A549 (cell line): ENCODE data around the gene RPS4Y1. TPM values are rescaled to one million over a fixed set of nuclear protein-coding genes. Genes with fewer than 3 reads are reported as not detected.
A peak's percentile ranks its signal among the peaks of the same experiment; 100 is the strongest.
"Not testable (repeated sequence)": the region's sequence is repeated elsewhere in the genome, so short reads cannot be mapped to it uniquely, and the experiment has no call there.

ENCODE experiments used
- ATAC-seq, 2 experiments: fragments of 200-7000 bp in 1 of 2; fragments of >200 bp in 1 of 2; cut with Nextera tagmentation in 1 of 2; cut with Tn5 transposase in 1 of 2; 3 replicates each; pipeline versions ENCODE4 v1.8.0 to v1.9.1; 2018 to 2020; ENCODE audit warnings: mild to moderate bottlenecking in 1 of 2, moderate library complexity in 1 of 2
- CTCF ChIA-PET: fragments of 300-600 bp; sonication (Branson Sonifier 250); formaldehyde crosslinking; extraction: SDS; loops from one replicate; lab custom pipeline; 2021; ENCODE audit warnings: antibody characterized with exemption, inconsistent platforms; lab: Yijun Ruan, JAX
- POLR2A ChIA-PET: fragments of 350-600 bp; formaldehyde crosslinking; extraction: SDS; loops from one replicate; lab custom pipeline; 2021; ENCODE audit warnings: antibody characterized with exemption, inconsistent platforms; lab: Yijun Ruan, JAX
- DNase-seq, 2 experiments: peaks; one replicate each; pipeline versions ENCODE4 v3.0.0 to v3.0.0-alpha.2; 2011 to 2016; ENCODE audit warnings: low read depth in 1 of 2, low spot score in 1 of 2
- FAIRE-seq: peaks from 2 replicates; lab custom pipeline; 2011; peaks lifted over from hg19 to GRCh38; lab: Jason Lieb, UNC
- H3K27ac ChIP-seq, 2 experiments: fragments of >200 bp; sonication (Bioruptor Twin); formaldehyde crosslinking; 3 replicates each; pipeline ENCODE4 v1.5.1; 2016 to 2017
- H3K4me1 ChIP-seq: fragments of >200 bp; sonication (Bioruptor Twin); formaldehyde crosslinking; 3 replicates; pipeline ENCODE4 v1.6.1; 2016
- H3K4me2 ChIP-seq: fragments of >200 bp; sonication (Bioruptor Twin); formaldehyde crosslinking; 3 replicates; pipeline ENCODE4 v1.6.1; 2016
- H3K4me3 ChIP-seq: fragments of >200 bp; sonication (Bioruptor Twin); formaldehyde crosslinking; 3 replicates; pipeline ENCODE4 v1.5.1; 2016
- H3K9me3 ChIP-seq: fragments of >200 bp; sonication (Bioruptor Twin); formaldehyde crosslinking; 3 replicates; pipeline ENCODE4 v1.6.1; 2016
- CEBPB ChIP-seq, 2 experiments: fragments of >200 bp in 1 of 2; sonication (Bioruptor Twin) in 1 of 2; formaldehyde crosslinking in 1 of 2; IDR thresholded peaks; 2 replicates each; pipeline ENCODE4 v1.6.1; 2012 to 2016
- CHD4 ChIP-seq: fragments of 200-600 bp; sonication (generic); IDR thresholded peaks from 2 replicates; pipeline ENCODE4 v1.6.1; 2016; ENCODE audit warnings: antibody characterized with exemption, mild to moderate bottlenecking, borderline replicate concordance
- EP300 ChIP-seq, 2 experiments: fragments of >200 bp; sonication (Bioruptor Twin); formaldehyde crosslinking; IDR thresholded peaks; 2 replicates in 1 of 2; 3 replicates in 1 of 2; pipeline ENCODE4 v1.6.1; 2016 to 2017
- ESRRA ChIP-seq: fragments of 150-350 bp; IDR thresholded peaks from 2 replicates; pipeline ENCODE4 v1.6.1; 2014; ENCODE audit warnings: mild to moderate bottlenecking, low read length, borderline replicate concordance
- FOSL2 ChIP-seq, 2 experiments: fragments of 450-650 bp in 1 of 2; fragments of >200 bp in 1 of 2; sonication (Bioruptor Twin) in 1 of 2; formaldehyde crosslinking; IDR thresholded peaks; 2 replicates each; pipeline versions ENCODE4 v1.5.0 to v1.6.1; 2016 to 2020; ENCODE audit warnings: mild to moderate bottlenecking in 1 of 2, moderate library complexity in 1 of 2
- HOXA7 ChIP-seq: fragments of 250-450 bp; sonication (Bioruptor Pico); IDR thresholded peaks from 2 replicates; pipeline ENCODE4 v1.5.0; 2020; ENCODE audit warnings: mild to moderate bottlenecking, moderate library complexity
- HOXB13 ChIP-seq: fragments of 250-450 bp; sonication (Bioruptor Pico); IDR thresholded peaks from 2 replicates; pipeline ENCODE4 v1.5.0; 2020; ENCODE audit warnings: low read depth, mild to moderate bottlenecking, moderate library complexity
- JUN ChIP-seq, 2 experiments: fragments of >200 bp; sonication (Bioruptor Twin); formaldehyde crosslinking; IDR thresholded peaks; 2 replicates in 1 of 2; 3 replicates in 1 of 2; pipeline ENCODE4 v1.6.1; 2016 to 2017
- JUNB ChIP-seq: fragments of >200 bp; sonication (Bioruptor Twin); formaldehyde crosslinking; IDR thresholded peaks from 2 replicates; pipeline ENCODE4 v1.6.1; 2016
- KDM1A ChIP-seq: fragments of 200-600 bp; sonication (generic); IDR thresholded peaks from 2 replicates; pipeline ENCODE4 v1.6.1; 2016; ENCODE audit warnings: low read depth, mild to moderate bottlenecking
- KDM5A ChIP-seq: fragments of 200-600 bp; sonication (generic); IDR thresholded peaks from 2 replicates; pipeline ENCODE4 v1.6.1; 2016; ENCODE audit warnings: antibody characterized with exemption, mild to moderate bottlenecking
- MYC ChIP-seq: IDR thresholded peaks from 2 replicates; pipeline ENCODE4 v1.6.1; 2012; ENCODE audit warnings: mild to moderate bottlenecking, inconsistent platforms, low read length, improper control_type of control experiment, borderline replicate concordance
- NFE2L2 ChIP-seq: fragments of 150-350 bp; conservative IDR thresholded peaks from 2 replicates; pipeline ENCODE4 v1.6.1; 2014; ENCODE audit warnings: low read length
- NR3C1 ChIP-seq: fragments of >200 bp; sonication (Bioruptor Twin); formaldehyde crosslinking; IDR thresholded peaks from 3 replicates; pipeline ENCODE4 v1.6.1; 2017
- PHF8 ChIP-seq: fragments of 200-600 bp; sonication (generic); IDR thresholded peaks from 2 replicates; pipeline ENCODE4 v1.6.1; 2016; ENCODE audit warnings: low read depth, mild to moderate bottlenecking, antibody characterized with exemption, moderate library complexity, borderline replicate concordance
- POLR2A ChIP-seq: IDR thresholded peaks from 2 replicates; pipeline ENCODE4 v1.6.1; 2012; ENCODE audit warnings: mild to moderate bottlenecking, low read length
- POLR2AphosphoS2 ChIP-seq: conservative IDR thresholded peaks from 2 replicates; pipeline ENCODE4 v1.6.1; 2012; ENCODE audit warnings: low read length, improper control_type of control experiment, inconsistent platforms
- RNF2 ChIP-seq: fragments of 200-600 bp; sonication (generic); IDR thresholded peaks from 2 replicates; pipeline ENCODE4 v1.6.1; 2016; ENCODE audit warnings: low read depth, mild to moderate bottlenecking, antibody characterized with exemption, moderate library complexity, borderline replicate concordance
- ZC3H11A ChIP-seq: fragments of 450-650 bp; IDR thresholded peaks from 2 replicates; pipeline ENCODE4 v1.6.1; 2014; ENCODE audit warnings: antibody characterized with exemption, mild to moderate bottlenecking
- ZNF302 ChIP-seq: fragments of 250-450 bp; sonication (Bioruptor Pico); IDR thresholded peaks from 2 replicates; pipeline ENCODE4 v1.9.0; 2021; ENCODE audit warnings: inconsistent platforms, mild to moderate bottlenecking, moderate library complexity
- ZSCAN20 ChIP-seq: fragments of 250-450 bp; sonication (Bioruptor Pico); IDR thresholded peaks from 2 replicates; pipeline ENCODE4 v1.8.0; 2022; ENCODE audit warnings: mild to moderate bottlenecking, moderate library complexity
- WGBS: methylation state at CpG from one replicate; pipeline ENCODE4 v1.1.6; 2017; ENCODE audit errors: missing lambda C conversion rate; 5-methylcytosine and 5-hydroxymethylcytosine counted together
- polyA plus RNA-seq, 4 experiments: library from polyadenylated mRNA; depleted of rRNA in 3 of 4; stranded (reverse); fragments of >200 nt; fragmentation: RNase III in 1 of 4; extraction: RNeasy Plus Mini Kit Qiagen cat#74134 plus additional on column Dnase treatment in 1 of 4; gene quantifications; 2 replicates in 3 of 4; 3 replicates in 1 of 4; pipeline ENCODE4 v1.2.3, GENCODE V29; 2011 to 2017
- TF ChIP-seq, protein P1 (sequence below): fragments of 200-600 bp; sonication (generic); IDR thresholded peaks from 2 replicates; pipeline ENCODE4 v1.6.1; 2016; ENCODE audit warnings: antibody characterized with exemption, mild to moderate bottlenecking, moderate library complexity
- TF ChIP-seq, protein P2 (sequence below): fragments of >200 bp; sonication (Bioruptor Twin); formaldehyde crosslinking; IDR thresholded peaks from 2 replicates; pipeline ENCODE4 v1.6.1; 2016
- TF ChIP-seq, protein P3 (sequence below): fragments of 250-450 bp; sonication (Bioruptor Pico); IDR thresholded peaks from 2 replicates; pipeline ENCODE4 v1.5.0; 2020; ENCODE audit warnings: low read depth, mild to moderate bottlenecking, moderate library complexity
- TF ChIP-seq, protein P4 (sequence below): fragments of 150-350 bp; IDR thresholded peaks from 2 replicates; pipeline ENCODE4 v1.6.1; 2014; ENCODE audit warnings: low read depth, mild to moderate bottlenecking, low read length

RPS4Y1 gene
- polyA plus RNA-seq, 2 of the 4 experiments (the other 2 are of a cell fraction): 233 to 632 TPM

DNA sequence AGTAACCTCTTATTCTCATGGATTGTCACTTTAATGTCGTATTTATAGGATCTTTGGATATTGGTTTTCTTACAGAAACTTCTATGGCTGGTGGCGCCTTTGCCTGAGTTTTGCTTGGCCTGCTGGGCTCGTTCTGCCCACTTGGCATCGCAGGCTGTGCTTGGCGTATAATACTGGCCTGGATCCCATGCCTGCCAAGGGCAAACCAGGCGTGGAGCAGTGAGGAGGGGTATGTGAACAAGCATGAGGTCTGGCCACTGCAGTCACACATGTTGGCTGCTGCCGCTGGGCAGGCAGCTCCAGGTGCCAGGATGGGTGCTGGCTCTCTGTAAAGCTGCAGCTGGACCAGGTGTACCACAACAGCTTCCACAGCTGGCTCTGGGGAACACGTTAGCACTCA, 26.1 kb downstream of the RPS4Y1 start:
- H3K4me3 ChIP-seq: no peak overlapping the region
- FAIRE-seq (no peak), DNase-seq (no peak), ATAC-seq (no peak)
- CTCF ChIA-PET: no interaction called here
- H3K27ac ChIP-seq: no peak overlapping the region
- 98% methylated on average over 6 of the region's 8 CpGs for WGBS
- no peaks in the 10 kb centered on the region for H3K4me1 ChIP-seq
- POLR2A ChIA-PET: no interaction called here
- TF ChIP-seq FOSL2 (IDR thresholded peaks at IDR 0.05) (no peak), FOSL2 (CRISPR knock-in tag; IDR thresholded peaks at IDR 0.05) (no peak), JUNB (no peak), EP300 (IDR thresholded peaks at IDR 0.05) (no peak), POLR2A (no peak), HOXB13 (CRISPR knock-in tag) (no peak), JUN (IDR thresholded peaks at IDR 0.05) (no peak), CHD4 (no peak), MYC (no peak), ESRRA (no peak), ZNF302 (no peak), PHF8 (no peak)
- TF ChIP-seq, protein P1, sequence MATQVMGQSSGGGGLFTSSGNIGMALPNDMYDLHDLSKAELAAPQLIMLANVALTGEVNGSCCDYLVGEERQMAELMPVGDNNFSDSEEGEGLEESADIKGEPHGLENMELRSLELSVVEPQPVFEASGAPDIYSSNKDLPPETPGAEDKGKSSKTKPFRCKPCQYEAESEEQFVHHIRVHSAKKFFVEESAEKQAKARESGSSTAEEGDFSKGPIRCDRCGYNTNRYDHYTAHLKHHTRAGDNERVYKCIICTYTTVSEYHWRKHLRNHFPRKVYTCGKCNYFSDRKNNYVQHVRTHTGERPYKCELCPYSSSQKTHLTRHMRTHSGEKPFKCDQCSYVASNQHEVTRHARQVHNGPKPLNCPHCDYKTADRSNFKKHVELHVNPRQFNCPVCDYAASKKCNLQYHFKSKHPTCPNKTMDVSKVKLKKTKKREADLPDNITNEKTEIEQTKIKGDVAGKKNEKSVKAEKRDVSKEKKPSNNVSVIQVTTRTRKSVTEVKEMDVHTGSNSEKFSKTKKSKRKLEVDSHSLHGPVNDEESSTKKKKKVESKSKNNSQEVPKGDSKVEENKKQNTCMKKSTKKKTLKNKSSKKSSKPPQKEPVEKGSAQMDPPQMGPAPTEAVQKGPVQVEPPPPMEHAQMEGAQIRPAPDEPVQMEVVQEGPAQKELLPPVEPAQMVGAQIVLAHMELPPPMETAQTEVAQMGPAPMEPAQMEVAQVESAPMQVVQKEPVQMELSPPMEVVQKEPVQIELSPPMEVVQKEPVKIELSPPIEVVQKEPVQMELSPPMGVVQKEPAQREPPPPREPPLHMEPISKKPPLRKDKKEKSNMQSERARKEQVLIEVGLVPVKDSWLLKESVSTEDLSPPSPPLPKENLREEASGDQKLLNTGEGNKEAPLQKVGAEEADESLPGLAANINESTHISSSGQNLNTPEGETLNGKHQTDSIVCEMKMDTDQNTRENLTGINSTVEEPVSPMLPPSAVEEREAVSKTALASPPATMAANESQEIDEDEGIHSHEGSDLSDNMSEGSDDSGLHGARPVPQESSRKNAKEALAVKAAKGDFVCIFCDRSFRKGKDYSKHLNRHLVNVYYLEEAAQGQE: no peak
- H3K4me2 ChIP-seq: no peak overlapping the region
- no peaks in the 10 kb centered on the region for H3K9me3 ChIP-seq

DNA sequence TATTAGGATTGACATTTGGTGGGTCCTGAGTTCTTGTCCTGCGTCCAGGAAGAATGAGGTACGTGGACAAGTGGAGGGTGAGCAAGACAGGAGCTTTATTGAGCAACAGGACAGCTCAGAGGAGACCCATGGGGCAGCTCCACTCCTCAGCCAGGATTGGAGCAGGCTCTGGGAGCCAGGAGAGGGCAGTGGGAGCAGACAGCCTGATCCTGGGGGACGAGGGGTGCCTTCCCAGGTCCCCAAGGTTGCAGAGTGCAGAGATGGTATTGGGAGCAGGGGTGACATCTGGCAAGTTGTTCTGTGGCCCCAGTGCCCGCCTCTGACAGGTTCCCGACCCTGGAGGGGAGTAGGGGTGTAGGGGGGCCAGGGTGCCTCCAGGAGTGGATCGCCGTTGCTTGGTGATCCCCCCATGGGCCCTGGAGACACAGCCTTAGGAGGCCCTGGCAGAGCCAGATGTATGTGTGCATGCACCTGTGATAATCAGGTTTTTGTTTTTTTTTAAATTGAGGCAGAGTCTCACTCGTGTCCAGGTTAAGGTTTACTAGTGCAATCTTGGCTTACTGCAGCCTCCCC, 26.7 kb downstream of the RPS4Y1 start:
- Histone ChIP-seq H3K27ac (no peak overlapping the region), H3K4me2 (no peak overlapping the region), H3K9me3 (no peaks in the 10 kb centered on the region), H3K4me3 (no peak overlapping the region), H3K4me1 (no peaks in the 10 kb centered on the region)
- DNase-seq (no peak), ATAC-seq (peak in 1 of 2 experiments; percentile 27; a peak in 1 of 6 replicates), FAIRE-seq (no peak)
- POLR2A ChIA-PET: no interaction called here
- 87% methylated on average over 4 of the region's 8 CpGs for WGBS
- TF ChIP-seq, protein P2, sequence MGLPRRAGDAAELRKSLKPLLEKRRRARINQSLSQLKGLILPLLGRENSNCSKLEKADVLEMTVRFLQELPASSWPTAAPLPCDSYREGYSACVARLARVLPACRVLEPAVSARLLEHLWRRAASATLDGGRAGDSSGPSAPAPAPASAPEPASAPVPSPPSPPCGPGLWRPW: no peak
- TF ChIP-seq, protein P3, sequence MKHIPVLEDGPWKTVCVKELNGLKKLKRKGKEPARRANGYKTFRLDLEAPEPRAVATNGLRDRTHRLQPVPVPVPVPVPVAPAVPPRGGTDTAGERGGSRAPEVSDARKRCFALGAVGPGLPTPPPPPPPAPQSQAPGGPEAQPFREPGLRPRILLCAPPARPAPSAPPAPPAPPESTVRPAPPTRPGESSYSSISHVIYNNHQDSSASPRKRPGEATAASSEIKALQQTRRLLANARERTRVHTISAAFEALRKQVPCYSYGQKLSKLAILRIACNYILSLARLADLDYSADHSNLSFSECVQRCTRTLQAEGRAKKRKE (CRISPR knock-in tag): no peak
- no peak for TF ChIP-seq POLR2AphosphoS2
- TF ChIP-seq EP300 (IDR thresholded peaks at IDR 0.05): no peak
- no peak for TF ChIP-seq NFE2L2
- TF ChIP-seq KDM5A: no peak
- TF ChIP-seq ZC3H11A: no peak
- TF ChIP-seq RNF2: no peak
- no peak for TF ChIP-seq HOXA7
- no peak for TF ChIP-seq ZSCAN20
- TF ChIP-seq, protein P4, sequence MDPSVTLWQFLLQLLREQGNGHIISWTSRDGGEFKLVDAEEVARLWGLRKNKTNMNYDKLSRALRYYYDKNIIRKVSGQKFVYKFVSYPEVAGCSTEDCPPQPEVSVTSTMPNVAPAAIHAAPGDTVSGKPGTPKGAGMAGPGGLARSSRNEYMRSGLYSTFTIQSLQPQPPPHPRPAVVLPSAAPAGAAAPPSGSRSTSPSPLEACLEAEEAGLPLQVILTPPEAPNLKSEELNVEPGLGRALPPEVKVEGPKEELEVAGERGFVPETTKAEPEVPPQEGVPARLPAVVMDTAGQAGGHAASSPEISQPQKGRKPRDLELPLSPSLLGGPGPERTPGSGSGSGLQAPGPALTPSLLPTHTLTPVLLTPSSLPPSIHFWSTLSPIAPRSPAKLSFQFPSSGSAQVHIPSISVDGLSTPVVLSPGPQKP: no peak
- TF ChIP-seq CHD4: no peak
- TF ChIP-seq KDM1A: no peak
- no peak for TF ChIP-seq NR3C1
- no peak for TF ChIP-seq CEBPB (IDR thresholded peaks at IDR 0.05)
- CTCF ChIA-PET: no interaction called here

DNA sequence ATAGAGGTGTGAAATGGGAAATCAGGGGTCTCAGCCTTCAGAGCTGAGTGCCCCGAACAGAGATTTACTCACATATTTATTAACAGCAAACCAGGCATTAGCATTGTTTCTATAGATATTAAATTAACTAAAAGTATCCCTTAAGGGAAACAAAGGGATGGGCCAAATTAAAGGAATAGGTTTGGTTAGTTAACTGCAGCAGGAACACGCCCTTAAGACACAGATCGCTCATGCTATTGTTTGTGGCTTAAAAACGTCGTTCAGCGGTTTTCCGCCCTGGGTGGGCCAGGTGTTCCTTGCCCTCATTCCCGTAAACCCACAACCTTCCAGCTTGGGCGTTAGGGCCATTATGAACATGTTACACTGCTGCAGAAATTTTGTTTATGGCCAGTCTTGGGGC, 30.8 kb downstream of the RPS4Y1 start:
- H3K4me2 ChIP-seq, H3K4me3 ChIP-seq, DNase-seq, ATAC-seq, H3K27ac ChIP-seq, FAIRE-seq, H3K4me1 ChIP-seq, POLR2A ChIA-PET, H3K9me3 ChIP-seq, CTCF ChIA-PET: not testable (repeated sequence)
- over 99% methylated on average over 8 of the region's 9 CpGs for WGBS
